ENCODE measurements around the gene COBL.

DNA sequence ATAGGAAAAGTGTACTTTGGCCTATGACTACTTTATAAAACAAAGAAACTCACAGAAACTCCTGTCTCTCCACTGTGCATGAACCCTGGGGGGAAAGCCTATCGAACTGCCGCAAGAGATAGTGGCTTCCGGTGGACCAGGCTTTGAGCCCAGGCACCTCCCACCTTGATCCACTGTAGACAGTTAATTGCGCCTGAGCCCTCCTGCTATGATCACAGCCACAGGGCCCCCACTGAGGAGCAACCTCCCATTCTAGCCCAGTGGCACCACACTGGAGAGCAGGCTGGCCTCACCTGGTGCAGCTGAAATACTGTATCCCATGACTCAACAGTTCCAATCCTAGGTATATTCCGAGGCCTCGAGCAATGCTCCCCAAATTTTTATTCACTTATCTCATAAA, 98.8 kb downstream of the COBL start:
- TF ChIP-seq EZH2phosphoT487 (IDR thresholded peaks at IDR 0.05; ENCODE audit: borderline replicate concordance, low read length) = no peak
- TF ChIP-seq, protein P1, sequence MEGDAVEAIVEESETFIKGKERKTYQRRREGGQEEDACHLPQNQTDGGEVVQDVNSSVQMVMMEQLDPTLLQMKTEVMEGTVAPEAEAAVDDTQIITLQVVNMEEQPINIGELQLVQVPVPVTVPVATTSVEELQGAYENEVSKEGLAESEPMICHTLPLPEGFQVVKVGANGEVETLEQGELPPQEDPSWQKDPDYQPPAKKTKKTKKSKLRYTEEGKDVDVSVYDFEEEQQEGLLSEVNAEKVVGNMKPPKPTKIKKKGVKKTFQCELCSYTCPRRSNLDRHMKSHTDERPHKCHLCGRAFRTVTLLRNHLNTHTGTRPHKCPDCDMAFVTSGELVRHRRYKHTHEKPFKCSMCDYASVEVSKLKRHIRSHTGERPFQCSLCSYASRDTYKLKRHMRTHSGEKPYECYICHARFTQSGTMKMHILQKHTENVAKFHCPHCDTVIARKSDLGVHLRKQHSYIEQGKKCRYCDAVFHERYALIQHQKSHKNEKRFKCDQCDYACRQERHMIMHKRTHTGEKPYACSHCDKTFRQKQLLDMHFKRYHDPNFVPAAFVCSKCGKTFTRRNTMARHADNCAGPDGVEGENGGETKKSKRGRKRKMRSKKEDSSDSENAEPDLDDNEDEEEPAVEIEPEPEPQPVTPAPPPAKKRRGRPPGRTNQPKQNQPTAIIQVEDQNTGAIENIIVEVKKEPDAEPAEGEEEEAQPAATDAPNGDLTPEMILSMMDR (IDR thresholded peaks at IDR 0.05; ENCODE audit: low read depth, low read length, poor library complexity, severe bottlenecking) = no peak
